ENCODE results near the gene PPP2R5B.

Gene PPP2R5B

GRCh38 chr11:64910451-64911093 lies 13.9 kb upstream of the PPP2R5B start:
- no peak for DNase-seq

GRCh38 chr11:64911142-64911541 lies 13.3 kb upstream of the PPP2R5B start:
- no peak for DNase-seq

GRCh38 chr11:64911689-64912088 lies 12.8 kb upstream of the PPP2R5B start:
- DNase-seq, result no peak

GRCh38 chr11:64913171-64913727 lies 11.2 kb upstream of the PPP2R5B start:
- DNase-seq, result no peak

- DNase-seq, result no peak
Measured at GRCh38 chr11:64914123-64914522, 10.4 kb upstream of the PPP2R5B start.

DNA sequence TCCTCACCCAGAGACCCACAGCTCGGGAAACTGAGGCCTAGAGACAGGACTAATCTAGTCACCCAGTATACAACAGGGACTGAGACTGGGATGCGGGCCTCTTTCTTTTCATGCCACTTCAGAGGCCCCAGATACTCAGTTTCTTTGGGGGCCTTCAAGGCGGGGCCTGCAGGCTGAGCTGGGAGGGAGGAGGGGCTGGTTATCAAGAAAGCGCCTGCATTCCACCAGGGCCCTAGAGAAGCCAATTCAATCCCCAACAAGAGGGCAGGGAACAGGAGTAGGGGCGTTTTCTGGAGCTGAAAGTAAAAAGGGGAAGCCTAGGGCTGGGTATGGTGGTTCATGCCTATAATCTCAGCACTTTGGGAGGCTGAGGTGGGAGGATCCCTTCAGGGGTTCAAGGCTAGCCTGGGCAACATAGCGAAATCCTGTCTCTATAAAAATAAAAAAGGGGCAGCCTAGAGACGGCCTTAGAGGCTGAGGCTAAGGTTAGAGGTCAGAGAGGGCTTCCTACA lies 9.1 kb upstream of the PPP2R5B start:
- DNase-seq, result no peak

DNA sequence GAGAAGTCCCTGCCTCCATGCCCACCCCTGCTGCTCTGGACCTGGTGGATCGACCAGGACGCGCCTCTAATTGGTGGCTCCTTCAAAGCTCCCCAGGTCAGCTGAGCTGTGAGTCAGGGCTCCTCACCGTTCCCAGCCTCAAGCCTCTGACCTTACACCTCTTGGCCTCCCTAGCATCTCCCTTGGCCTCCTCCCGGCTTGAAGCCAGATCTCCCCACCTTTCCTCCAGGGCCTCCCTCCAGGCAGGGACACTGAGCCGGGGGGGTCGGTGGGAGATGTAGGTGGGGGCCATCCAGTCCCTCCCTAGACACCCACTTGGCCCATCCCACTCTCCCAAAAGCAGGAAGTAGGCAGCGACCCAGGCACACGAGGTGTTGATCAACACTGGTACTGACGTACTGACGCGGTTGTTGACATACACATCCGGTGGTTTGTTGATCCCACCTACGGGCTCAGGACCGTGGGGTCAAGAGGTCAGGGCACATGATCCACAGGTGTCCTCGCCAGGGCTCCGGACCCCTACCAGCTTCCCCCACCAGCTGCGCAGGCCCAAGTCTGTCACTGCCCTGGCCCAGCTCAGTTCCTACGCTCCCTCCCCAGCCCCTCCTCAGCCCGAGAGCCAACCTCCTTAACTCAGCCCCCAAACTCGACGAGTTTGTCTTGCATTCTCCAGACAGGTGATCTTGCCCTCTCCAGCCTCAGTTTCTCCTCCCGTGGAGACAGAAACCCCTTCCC lies 8.3 kb upstream of the PPP2R5B start:
- peak; percentile 10 for DNase-seq

- peak; percentile 99 for DNase-seq
Measured at GRCh38 chr11:64916775-64917662, 7.5 kb upstream of the PPP2R5B start, which contains the start of gene ATG2A. TSS of gene ATG2A (minus strand) at chr11:64917209. CDS start at chr11:64917135, 74 bp downstream.

DNA sequence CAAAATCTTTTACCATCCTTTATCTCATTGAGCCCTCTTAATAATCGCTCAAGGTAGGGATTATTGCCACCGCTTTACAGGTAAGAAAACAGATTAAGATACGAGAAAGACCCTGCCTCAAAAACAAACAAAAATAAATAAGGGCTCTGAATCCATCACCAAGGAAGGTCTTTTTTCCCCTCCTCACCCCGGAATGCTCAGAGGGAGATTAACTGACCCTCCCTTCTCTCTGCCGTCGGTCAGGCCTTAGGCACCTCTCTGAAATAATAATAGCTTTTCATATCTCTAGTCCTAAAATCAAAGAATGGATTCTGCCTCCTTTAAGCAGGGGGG lies 6.9 kb upstream of the PPP2R5B start:
- DNase-seq, result no peak

GRCh38 chr11:64918017-64918416 lies 6.5 kb upstream of the PPP2R5B start:
- no peak for DNase-seq

DNA sequence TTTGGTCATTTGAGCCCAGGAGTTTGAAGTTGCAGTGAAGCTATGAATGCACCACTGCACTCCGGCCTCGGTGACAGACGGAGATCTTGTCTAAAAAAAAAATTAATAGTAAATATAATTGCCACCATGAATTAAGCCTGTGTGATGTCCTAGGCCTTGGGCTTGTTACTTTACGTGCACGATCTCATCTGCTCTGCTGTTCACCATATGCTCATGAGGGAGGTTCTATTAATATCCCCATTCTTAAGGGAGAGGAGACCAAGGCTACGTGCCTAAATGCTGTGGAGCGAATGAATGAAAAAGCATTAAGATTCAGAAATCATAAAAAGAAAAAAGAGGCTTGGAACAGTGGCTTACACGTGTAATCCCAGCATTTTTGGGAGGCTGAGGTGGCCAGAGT lies 4.9 kb upstream of the PPP2R5B start:
- DNase-seq, result no peak

DNA sequence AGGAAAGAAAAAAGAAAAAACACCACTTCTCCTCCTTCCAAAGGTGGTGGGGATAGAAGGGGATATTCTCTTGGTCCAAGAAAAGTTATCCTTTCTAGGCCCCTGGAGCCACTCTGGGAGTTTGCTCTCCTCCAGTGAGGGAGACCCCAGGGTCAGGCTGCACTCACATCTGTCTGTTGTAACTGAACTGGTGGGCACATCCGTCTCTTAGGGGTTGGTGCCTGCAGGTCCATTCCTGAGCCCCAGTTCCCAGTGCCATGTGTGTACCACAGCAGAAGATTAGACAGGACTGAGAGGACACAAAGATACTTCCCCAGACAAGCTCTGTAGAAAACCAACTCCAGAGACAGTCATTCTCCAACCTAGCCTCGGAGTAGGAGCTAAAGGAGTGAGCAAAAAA lies 4.4 kb upstream of the PPP2R5B start:
- no peak for DNase-seq

DNA sequence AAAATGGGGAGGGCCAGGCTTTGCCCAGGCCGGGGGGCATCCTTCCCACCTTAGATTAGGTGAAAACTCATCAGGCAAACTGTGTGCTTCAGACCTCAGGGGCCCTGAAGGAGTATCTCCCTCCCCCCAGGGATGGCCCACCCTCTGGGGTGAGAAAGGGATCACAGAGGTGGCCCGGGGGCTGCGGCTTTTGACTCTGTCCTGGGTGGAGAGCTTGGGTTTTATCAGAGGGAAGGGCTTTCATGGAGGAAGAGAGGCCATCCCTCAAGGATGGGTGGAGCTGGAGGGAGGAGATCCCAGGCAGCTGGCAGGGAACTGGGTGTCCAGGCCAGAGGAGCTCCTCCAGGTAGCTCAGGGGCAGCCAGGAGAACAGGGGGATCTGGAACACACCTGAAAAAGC lies 3.1 kb upstream of the PPP2R5B start:
- DNase-seq, result no peak

DNA sequence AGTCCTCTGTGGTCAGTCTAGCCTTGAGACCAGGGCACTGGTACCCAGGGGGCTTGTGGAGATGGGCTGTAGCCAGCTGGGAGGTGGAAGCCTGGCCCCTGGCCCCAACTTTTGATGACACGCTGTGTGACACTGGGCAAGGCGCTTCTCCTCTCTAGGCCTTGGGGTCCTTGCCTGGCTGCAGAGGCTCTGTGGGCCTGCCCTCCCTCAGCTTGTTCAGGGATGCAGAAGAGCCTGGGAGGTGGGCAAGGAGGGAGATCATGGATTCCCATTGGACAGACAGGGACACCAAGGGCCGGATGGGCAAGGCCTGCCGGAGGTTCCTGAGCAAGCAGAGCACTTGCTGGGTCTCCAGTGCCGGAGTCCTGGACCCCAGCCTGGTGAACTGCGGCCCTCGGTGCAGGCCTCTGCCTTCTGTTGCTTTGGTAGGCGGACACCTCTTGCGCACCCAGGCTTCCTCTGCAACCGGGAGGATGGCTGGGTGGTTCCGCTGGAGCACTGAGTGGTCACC lies 1.3 kb upstream of the PPP2R5B start:
- no peak for DNase-seq

DNA sequence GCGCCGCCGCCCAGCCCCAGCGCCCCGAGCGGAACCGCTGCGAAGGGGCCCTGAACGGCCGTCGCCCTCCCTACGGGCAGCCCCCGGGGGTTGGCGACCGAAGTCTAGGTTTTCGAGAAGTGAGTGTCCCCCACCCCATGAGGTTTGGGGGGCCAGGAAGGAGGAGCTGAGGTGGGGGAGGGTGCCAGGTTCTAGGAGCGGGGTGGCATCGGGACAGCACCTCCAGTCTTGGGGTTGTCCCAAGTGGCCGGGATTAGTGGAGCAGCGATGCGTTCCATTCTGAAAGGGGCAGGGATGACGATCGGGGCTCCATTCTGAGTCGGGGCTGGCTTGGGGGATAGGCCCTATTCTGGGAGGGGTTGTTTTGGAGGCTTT lies 408 bp downstream of the PPP2R5B start:
- DNase-seq, result no peak

DNA sequence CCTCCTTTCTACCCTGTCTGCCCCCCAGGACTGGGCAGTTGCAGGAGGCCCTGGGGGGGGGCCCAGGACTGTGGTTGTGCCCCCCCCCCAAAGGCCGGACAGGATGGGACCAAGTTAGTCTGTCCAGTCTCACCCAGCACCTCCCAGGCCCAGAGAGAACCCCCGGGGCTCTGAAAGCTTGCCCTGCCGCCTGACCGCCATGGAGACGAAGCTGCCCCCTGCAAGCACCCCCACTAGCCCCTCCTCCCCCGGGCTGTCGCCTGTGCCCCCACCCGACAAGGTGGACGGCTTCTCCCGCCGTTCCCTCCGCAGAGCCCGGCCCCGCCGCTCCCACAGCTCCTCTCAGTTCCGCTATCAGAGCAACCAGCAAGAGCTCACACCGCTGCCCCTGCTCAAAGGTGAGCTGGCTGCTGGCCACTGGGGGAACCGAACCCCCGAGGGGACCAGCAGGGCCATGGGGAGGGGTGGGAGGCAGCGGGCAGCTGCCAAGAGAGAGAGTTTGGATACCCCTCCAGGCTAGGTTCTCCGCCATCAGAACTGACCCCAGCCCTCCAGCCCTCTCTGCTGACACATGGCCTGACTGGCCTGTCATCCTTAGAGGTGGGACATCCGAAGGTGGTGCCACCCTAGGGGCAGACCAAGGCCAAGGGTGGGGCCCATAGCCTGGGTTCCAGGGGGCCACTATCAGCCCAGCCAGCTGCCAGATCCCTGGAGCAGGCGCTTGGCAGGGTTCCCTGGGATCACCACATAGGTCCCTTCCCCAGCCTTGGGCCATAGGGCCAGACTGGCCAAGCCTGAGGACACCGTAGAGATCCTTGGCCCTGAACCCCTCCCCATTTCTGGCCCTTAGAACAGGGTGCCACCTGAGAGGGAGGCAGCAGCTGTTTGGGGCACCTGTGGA lies 1.3 kb downstream of the PPP2R5B start:
- DNase-seq, result no peak

DNA sequence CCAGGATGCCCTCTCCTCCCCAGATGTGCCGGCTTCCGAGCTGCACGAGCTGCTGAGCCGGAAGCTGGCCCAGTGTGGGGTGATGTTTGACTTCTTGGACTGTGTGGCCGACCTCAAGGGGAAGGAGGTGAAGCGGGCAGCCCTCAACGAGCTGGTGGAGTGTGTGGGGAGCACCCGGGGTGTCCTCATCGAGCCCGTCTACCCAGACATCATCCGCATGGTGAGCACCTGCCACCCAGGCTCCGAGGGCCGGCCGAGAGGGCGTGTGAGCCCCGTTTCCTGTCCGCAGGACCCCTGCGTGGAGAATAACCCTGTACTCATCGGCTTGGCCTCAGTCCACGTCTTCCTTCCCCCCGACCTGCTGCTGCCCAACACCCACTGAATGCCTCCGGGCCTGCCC lies 2.2 kb downstream of the PPP2R5B start:
- DNase-seq, result no peak

- no peak for DNase-seq
Measured at GRCh38 chr11:64928957-64929356, 4.5 kb downstream of the PPP2R5B start.

GRCh38 chr11:64929625-64930024 lies 5.1 kb downstream of the PPP2R5B start:
- DNase-seq, result no peak

- no peak for DNase-seq
Measured at GRCh38 chr11:64930340-64930739, 5.9 kb downstream of the PPP2R5B start.

DNA sequence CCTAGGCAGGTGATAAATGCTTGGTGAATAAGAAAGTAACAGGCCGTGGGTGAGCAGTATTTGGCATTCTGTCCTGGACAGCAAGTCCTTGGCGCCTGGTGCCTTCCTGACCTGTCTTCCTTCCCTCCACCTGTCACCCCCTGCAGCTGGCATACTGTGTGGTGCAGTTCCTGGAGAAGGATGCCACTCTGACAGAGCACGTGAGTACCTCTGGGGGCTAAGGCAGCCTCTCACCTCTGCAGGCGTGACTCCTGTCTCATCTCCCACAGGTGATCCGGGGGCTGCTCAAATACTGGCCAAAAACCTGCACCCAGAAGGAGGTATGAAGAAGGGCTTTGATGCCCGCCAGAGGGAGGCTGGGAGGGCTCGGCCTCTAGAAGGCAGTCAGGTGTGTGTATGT lies 6.8 kb downstream of the PPP2R5B start:
- DNase-seq, result no peak

DNA sequence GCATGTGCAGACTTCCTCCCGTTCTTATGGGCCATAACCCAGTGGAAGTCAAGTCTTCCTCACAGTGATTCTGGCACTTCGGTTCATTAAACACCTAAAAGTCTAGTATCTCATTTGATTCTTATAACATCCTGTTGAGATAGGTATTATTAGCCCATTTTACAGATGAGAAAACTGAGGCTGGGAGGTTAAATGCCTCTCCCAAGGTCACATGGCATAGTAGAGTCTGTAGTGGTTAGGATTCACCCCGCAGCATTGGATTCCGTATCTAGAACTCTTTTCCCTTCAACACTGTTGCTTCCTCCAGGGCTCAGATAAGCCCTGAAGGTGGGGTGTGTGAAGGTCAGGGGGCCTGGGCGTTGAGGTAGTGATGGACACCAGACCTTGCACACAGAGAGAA lies 7.8 kb downstream of the PPP2R5B start:
- DNase-seq, result no peak
